HepG2 (cell line): Measurements from ENCODE around the gene NDUFA5.

ENCODE experiments used
- CTCF ChIP-seq: sonication (generic); formaldehyde crosslinking; IDR thresholded peaks from 2 replicates; pipeline ENCODE4 v1.5.0; 2020; ENCODE audit warnings: mild to moderate bottlenecking, missing genetic modification reagents, moderate library complexity
- ETS1 ChIP-seq: sonication (generic); formaldehyde crosslinking; IDR thresholded peaks from 2 replicates; pipeline ENCODE4 v1.4.0; 2020; ENCODE audit warnings: missing genetic modification reagents
- KDM5A ChIP-seq: fragments of 200-600 bp; sonication (generic); IDR thresholded peaks from 2 replicates; pipeline ENCODE4 v1.7.0; 2018; ENCODE audit warnings: antibody characterized with exemption, mild to moderate bottlenecking, low read length, borderline replicate concordance
- NFIB ChIP-seq: sonication (generic); formaldehyde crosslinking; IDR thresholded peaks from 2 replicates; pipeline ENCODE4 v1.9.0; 2021; ENCODE audit warnings: missing genetic modification reagents, mild to moderate bottlenecking, borderline replicate concordance
- POLR2A ChIP-seq, 2 experiments: IDR thresholded peaks; 2 replicates each; pipeline ENCODE4 v1.6.1; 2011; ENCODE audit warnings: low read depth in 2 of 2, low read length in 2 of 2, mild to moderate bottlenecking in 1 of 2, moderate library complexity in 1 of 2; ENCODE audit not compliant: insufficient read depth in 1 of 2
- U2AF1 ChIP-seq: fragments of 200-400 bp; formaldehyde crosslinking; optimal IDR thresholded peaks from 2 replicates; pipeline ENCODE3; 2017; ENCODE audit warnings: mild to moderate bottlenecking, low read depth, low read length
- ZIK1 ChIP-seq: sonication (generic); formaldehyde crosslinking; IDR thresholded peaks from 2 replicates; pipeline ENCODE4 v1.5.0; 2020; ENCODE audit warnings: mild to moderate bottlenecking, low read depth, missing genetic modification reagents, borderline replicate concordance
- ZNF160 ChIP-seq: sonication (generic); formaldehyde crosslinking; IDR thresholded peaks from 2 replicates; pipeline ENCODE4 v1.8.0; 2022; ENCODE audit warnings: mild to moderate bottlenecking, inconsistent platforms, missing genetic modification reagents
- ZNF609 ChIP-seq: sonication (generic); formaldehyde crosslinking; IDR thresholded peaks from 2 replicates; pipeline ENCODE4 v1.4.0; 2020; ENCODE audit warnings: mild to moderate bottlenecking, missing genetic modification reagents, borderline replicate concordance
- ZNF784 ChIP-seq: sonication (generic); formaldehyde crosslinking; IDR thresholded peaks from 2 replicates; pipeline ENCODE4 v1.5.1; 2020; ENCODE audit warnings: missing genetic modification reagents, mild to moderate bottlenecking, borderline replicate concordance

GRCh38 chr7:123557398-123558288 is at the start of gene NDUFA5:
- TF ChIP-seq ZNF160 (CRISPR knock-in tag), result no peak
- TF ChIP-seq ZNF784 (CRISPR knock-in tag), result no peak
- peak; percentile 85 to 86 for TF ChIP-seq POLR2A (IDR thresholded peaks at IDR 0.05; ENCODE audit: insufficient read depth in 1 of 2, low read depth in 2 of 2, low read length in 2 of 2)
- no peak for TF ChIP-seq ZIK1 (CRISPR knock-in tag)
- no peak for TF ChIP-seq CTCF (CRISPR knock-in tag)
- no peak for TF ChIP-seq ZNF609 (CRISPR knock-in tag)
- TF ChIP-seq NFIB (CRISPR knock-in tag), result no peak
- TF ChIP-seq ETS1 (CRISPR knock-in tag), result no peak
- no peak for TF ChIP-seq U2AF1
- TF ChIP-seq KDM5A, result peak; percentile 83
